C4-2B (cell line): ENCODE data around the gene GPRASP1.

ENCODE experiments used
- H3K27ac ChIP-seq: fragments of 450-650 bp; 2 replicates; pipeline ENCODE4 v1.5.1; 2017
- CTCF ChIP-seq: fragments of 450-650 bp; conservative IDR thresholded peaks from 2 replicates; pipeline ENCODE4 v1.5.1; 2017; ENCODE audit warnings: mild to moderate bottlenecking
- ZFX ChIP-seq: fragments of 450-650 bp; IDR thresholded peaks from 2 replicates; pipeline ENCODE4 v1.6.1; 2017

GPRASP1 gene

GRCh38 chrX:102651242-102652011, at the start of gene GPRASP1:
Gene GPRASP1, plus strand, starts transcription at chrX:102651483. Its CDS starts 2,431 bp downstream, at chrX:102653914.
- H3K27ac ChIP-seq, result no peak within 1 kb of the TSS
- TF ChIP-seq ZFX (no peak), CTCF (no peak)

- TF ChIP-seq ZFX (no peak), CTCF (no peak)
- H3K27ac ChIP-seq, result no peak overlapping the region
These were observed 47.0 kb upstream of the GPRASP1 start for GRCh38 chrX:102604327-102604726.

GRCh38 chrX:102606115-102606514, 45.2 kb upstream of the GPRASP1 start:
- no peak overlapping the region for H3K27ac ChIP-seq
- TF ChIP-seq ZFX (no peak), CTCF (no peak)

GRCh38 chrX:102610905-102611304, 40.4 kb upstream of the GPRASP1 start:
- H3K27ac ChIP-seq, result no peak overlapping the region
- TF ChIP-seq CTCF, result no peak
- TF ChIP-seq ZFX, result no peak

- no peak for TF ChIP-seq CTCF
- H3K27ac ChIP-seq, result no peak overlapping the region
These were observed 27.2 kb upstream of the GPRASP1 start for GRCh38 chrX:102624105-102624504.

- H3K27ac ChIP-seq, result no peak overlapping the region
- TF ChIP-seq CTCF, result no peak
- no peak for TF ChIP-seq ZFX
These were observed 23.6 kb upstream of the GPRASP1 start for GRCh38 chrX:102627640-102628039.

GRCh38 chrX:102637561-102637960, 13.7 kb upstream of the GPRASP1 start:
- TF ChIP-seq ZFX (no peak), CTCF (no peak)
- H3K27ac ChIP-seq, result no peak overlapping the region
